HL-60 (cell line): ENCODE measurements around the gene RIN3.

Source experiments
- DNase-seq, 2 experiments: peaks; one replicate each; pipeline ENCODE4 v3.0.0-alpha.2; 2010 to 2020; ENCODE audit warnings: low read depth in 1 of 2, low spot score in 1 of 2
- H3K27ac ChIP-seq: fragments of 250-450 bp; sonication (Bioruptor Pico); replicated peaks from 2 replicates; pipeline ENCODE4 v1.5.1; 2020; ENCODE audit warnings: mild to moderate bottlenecking, moderate library complexity
- H3K27me3 ChIP-seq: fragments of 250-450 bp; sonication (Bioruptor Pico); 2 replicates; pipeline ENCODE4 v1.5.1; 2021; ENCODE audit warnings: mild to moderate bottlenecking, moderate library complexity; ENCODE audit not compliant: insufficient read depth, poor library complexity, severe bottlenecking
- H3K4me3 ChIP-seq: replicated peaks from 2 replicates; pipeline ENCODE4 v1.5.1; 2011; ENCODE audit warnings: mild to moderate bottlenecking, control low read depth, low read length; ENCODE audit not compliant: insufficient read depth
- GABPA ChIP-seq: IDR thresholded peaks from 2 replicates; pipeline ENCODE4 v1.6.1; 2012; ENCODE audit warnings: low read depth
- POLR2AphosphoS5 ChIP-seq: IDR thresholded peaks from 2 replicates; pipeline ENCODE4 v1.6.1; 2012; ENCODE audit warnings: low read depth
- SPI1 ChIP-seq: IDR thresholded peaks from 2 replicates; pipeline ENCODE4 v1.6.1; 2012; ENCODE audit warnings: low read depth, mild to moderate bottlenecking, borderline replicate concordance
- TF ChIP-seq, protein P1 (sequence below): IDR thresholded peaks from 2 replicates; pipeline ENCODE4 v1.6.1; 2012; ENCODE audit warnings: low read depth; ENCODE audit not compliant: insufficient replicate concordance
- TF ChIP-seq, protein P2 (sequence below): IDR thresholded peaks from one replicate; pipeline ENCODE4 v1.5.1; 2011; ENCODE audit warnings: low read length, control low read depth, inconsistent platforms; ENCODE audit not compliant: insufficient read depth

Gene RIN3

DNA sequence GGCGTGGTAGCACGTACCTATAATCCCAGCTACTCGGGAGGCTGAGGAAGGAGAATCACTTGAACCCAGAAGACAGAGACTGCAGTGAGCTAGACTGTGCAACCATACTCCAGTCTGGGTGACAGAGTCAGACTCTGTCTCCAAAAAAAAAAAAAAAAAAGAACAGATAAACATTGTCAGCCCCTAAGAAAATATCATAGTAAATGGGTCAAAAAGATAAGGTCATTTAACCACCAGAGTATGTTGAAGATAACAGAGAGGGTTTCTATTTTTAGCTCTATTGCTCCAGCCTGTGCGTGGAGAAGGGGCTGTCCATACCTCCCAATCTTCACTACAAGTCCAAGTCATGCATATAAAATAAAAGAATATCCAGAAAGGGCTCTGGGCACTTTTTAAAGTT is 219.4 kb downstream of the RIN3 start:
- TF ChIP-seq, protein P1, sequence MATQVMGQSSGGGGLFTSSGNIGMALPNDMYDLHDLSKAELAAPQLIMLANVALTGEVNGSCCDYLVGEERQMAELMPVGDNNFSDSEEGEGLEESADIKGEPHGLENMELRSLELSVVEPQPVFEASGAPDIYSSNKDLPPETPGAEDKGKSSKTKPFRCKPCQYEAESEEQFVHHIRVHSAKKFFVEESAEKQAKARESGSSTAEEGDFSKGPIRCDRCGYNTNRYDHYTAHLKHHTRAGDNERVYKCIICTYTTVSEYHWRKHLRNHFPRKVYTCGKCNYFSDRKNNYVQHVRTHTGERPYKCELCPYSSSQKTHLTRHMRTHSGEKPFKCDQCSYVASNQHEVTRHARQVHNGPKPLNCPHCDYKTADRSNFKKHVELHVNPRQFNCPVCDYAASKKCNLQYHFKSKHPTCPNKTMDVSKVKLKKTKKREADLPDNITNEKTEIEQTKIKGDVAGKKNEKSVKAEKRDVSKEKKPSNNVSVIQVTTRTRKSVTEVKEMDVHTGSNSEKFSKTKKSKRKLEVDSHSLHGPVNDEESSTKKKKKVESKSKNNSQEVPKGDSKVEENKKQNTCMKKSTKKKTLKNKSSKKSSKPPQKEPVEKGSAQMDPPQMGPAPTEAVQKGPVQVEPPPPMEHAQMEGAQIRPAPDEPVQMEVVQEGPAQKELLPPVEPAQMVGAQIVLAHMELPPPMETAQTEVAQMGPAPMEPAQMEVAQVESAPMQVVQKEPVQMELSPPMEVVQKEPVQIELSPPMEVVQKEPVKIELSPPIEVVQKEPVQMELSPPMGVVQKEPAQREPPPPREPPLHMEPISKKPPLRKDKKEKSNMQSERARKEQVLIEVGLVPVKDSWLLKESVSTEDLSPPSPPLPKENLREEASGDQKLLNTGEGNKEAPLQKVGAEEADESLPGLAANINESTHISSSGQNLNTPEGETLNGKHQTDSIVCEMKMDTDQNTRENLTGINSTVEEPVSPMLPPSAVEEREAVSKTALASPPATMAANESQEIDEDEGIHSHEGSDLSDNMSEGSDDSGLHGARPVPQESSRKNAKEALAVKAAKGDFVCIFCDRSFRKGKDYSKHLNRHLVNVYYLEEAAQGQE, result no peak
- TF ChIP-seq POLR2AphosphoS5 (no peak), SPI1 (no peak), GABPA (no peak)
- TF ChIP-seq, protein P2, sequence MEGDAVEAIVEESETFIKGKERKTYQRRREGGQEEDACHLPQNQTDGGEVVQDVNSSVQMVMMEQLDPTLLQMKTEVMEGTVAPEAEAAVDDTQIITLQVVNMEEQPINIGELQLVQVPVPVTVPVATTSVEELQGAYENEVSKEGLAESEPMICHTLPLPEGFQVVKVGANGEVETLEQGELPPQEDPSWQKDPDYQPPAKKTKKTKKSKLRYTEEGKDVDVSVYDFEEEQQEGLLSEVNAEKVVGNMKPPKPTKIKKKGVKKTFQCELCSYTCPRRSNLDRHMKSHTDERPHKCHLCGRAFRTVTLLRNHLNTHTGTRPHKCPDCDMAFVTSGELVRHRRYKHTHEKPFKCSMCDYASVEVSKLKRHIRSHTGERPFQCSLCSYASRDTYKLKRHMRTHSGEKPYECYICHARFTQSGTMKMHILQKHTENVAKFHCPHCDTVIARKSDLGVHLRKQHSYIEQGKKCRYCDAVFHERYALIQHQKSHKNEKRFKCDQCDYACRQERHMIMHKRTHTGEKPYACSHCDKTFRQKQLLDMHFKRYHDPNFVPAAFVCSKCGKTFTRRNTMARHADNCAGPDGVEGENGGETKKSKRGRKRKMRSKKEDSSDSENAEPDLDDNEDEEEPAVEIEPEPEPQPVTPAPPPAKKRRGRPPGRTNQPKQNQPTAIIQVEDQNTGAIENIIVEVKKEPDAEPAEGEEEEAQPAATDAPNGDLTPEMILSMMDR, result no peak
- H3K4me3 ChIP-seq, result no peak overlapping the region
- peaks cover 32% of the 10 kb centered on the region for H3K27me3 ChIP-seq
- DNase-seq, result no peak
- no peak overlapping the region for H3K27ac ChIP-seq

DNA sequence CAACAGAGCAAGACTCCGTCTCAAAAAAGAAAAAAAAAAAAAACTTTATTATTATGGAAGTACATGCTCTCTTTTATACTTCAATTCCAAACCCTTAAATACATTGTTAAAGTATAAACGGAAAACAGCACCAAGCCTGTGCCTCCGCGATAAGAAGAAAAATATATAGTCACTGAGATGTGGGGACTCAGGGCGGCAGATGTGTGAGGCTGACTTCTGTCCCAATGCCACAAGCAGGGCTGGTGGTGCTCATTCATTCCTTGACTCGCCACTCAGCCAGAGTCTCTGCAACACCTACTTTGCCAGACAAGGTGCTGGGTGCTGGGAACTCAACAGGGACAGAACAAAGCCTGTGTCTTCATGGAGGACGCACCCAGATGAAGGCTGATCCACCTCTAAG is 221.0 kb downstream of the RIN3 start:
- H3K4me3 ChIP-seq, result no peak overlapping the region

DNA sequence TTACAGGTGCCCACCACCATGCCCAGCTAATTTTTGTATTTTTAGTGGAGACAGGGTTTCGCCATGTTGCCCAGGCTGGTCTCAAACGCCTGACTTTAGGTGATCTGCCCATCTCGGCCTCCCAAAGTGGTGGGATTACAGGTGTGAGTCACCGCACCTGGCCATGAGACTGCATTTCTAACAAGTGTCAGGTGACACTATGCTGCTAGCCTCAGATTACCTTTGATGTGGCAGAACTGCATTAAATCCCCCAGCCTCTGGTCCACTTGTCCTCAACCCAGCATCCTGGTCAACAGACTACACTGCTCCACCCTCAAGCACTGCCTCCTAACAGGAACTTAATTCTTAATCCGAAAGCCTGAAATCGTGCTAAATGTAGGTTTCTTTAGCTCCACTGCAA is 221.8 kb downstream of the RIN3 start:
- H3K27me3 ChIP-seq, result peaks cover 24% of the 10 kb centered on the region
- H3K4me3 ChIP-seq, result no peak overlapping the region
- TF ChIP-seq, protein P1, result no peak
- TF ChIP-seq, protein P2, result no peak
- TF ChIP-seq SPI1, result no peak
- TF ChIP-seq GABPA, result no peak
- TF ChIP-seq POLR2AphosphoS5, result no peak
- no peak for DNase-seq
- no peak overlapping the region for H3K27ac ChIP-seq

More for the DNA sequence above, 221.0 kb downstream of the RIN3 start:
- H3K27me3 ChIP-seq, result peaks cover 26% of the 10 kb centered on the region
- no peak overlapping the region for H3K27ac ChIP-seq
- no peak for TF ChIP-seq GABPA
- DNase-seq, result no peak

DNA sequence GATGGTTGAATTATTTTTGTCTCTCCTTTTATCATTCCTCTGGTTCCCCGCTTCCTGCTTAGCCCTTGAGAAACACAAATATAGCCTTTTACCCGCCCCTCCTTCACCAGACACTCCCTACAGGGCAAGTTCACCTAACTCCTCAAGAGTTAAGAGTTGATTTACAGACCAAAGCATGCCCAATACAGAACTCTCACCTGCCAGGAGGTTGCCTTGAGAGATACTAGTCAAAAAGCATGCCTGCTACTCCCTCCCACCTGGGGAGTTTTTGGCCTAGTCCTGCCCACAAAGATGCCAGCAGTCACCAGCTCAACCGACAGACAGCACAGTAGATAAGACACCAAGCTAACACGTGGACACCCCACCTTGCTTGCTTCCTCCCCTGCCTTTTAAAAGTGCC is 223.6 kb downstream of the RIN3 start:
- TF ChIP-seq, protein P1, result no peak
- TF ChIP-seq POLR2AphosphoS5 (no peak), GABPA (no peak), SPI1 (no peak)
- TF ChIP-seq, protein P2, result no peak
- no peak for DNase-seq
- Histone ChIP-seq H3K27me3 (peaks cover 18% of the 10 kb centered on the region), H3K27ac (no peak overlapping the region), H3K4me3 (no peak overlapping the region)
